ENCODE measurements around the gene ZNF581. TPM values are rescaled to one million over a fixed set of nuclear protein-coding genes. Genes with fewer than 3 reads are reported as not detected.

The ZNF581 gene
- total RNA-seq, 8 experiments from 2014 or later = 18.3 to 34.2 (median 24.9) TPM

DNA sequence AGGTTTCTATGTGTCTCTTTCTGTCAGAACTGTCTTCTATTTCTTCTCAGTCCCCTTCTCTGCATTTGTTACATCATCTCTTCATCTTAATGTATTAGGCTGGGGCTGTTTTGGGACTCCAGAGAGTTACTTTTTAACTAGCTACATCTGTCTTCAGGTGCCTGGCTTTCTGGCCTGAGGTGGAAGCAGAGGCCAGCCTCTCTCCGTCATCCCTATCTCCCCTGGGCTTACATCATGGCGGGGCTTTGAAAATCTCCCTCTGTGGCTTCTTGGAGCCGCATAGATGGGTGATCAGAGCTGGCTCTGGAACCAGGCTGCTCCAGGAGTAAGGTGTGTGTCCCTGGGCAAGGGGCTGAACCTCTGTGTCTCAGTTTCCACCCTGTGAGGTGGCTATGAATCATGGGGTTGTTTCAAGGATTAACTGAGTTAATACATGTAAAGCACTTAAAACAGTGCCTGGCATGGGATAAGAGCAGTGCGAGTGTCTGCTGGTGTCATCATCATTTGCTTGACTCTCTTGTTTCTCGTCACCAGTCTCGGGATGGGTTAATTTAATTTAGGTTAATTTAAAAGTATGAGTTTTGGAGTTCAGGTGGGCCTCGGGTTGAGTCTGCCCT, 33.5 kb downstream of the ZNF581 start:
- Histone ChIP-seq H3K4me3 (peak overlapping the region in 1 of 5 donors; percentile 83), H3K27ac (no peak overlapping the region), H3K4me1 (replicated peaks in 1 of 2) (peaks cover 10 to 20% of the 10 kb centered on the region in 2 donors)
- in situ Hi-C loops (cut with MboI; ENCODE audit: low pct_unique_long_range_greater_than_20kb in 2 of 9, low sequenced_read_pairs in 9 of 9, unreplicated experiment in 9 of 9) = no loop called here
- 40 to 100% (median 86%) methylated on average over 1 to 4 of the region's 7 CpGs; no CpG with 5 or more reads in 4 of the 10 experiments for WGBS, 10 experiments
- no peak for ATAC-seq (replicated peaks in 6 of 8)

DNA sequence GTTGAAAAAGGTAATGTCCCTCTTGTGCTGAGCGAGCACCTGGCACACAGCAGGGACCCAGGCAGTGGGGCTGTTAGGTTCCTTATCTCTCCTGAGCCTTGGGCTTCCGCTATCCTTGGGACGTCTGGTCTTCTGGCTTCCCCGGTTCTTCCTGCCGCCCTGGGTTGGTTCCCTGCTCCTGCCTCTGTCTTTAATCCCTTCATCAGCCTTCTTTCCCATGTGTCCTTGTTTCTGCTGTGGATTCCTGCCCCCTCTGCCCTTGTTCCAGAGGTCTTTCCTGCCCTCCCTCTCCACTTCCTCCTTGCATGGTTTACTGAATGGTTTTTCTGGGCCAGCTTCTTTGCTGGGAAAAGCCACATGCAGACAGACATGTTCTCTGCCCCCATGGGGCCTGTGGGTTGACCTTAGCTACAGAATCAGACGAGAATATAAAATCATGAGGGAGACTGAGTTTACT, 34.2 kb downstream of the ZNF581 start:
- Histone ChIP-seq H3K4me3 (no peak overlapping the region), H3K27ac (no peak overlapping the region), H3K4me1 (replicated peaks in 1 of 2) (peaks cover 10 to 20% of the 10 kb centered on the region in 2 donors)
- ATAC-seq (replicated peaks in 6 of 8) = no peak
- in situ Hi-C loops (cut with MboI; ENCODE audit: low pct_unique_long_range_greater_than_20kb in 2 of 9, low sequenced_read_pairs in 9 of 9, unreplicated experiment in 9 of 9) = no loop called here
- 55 to 100% (median 86%) methylated on average over 1 to 6 of the region's 6 CpGs; no CpG with 5 or more reads in 1 of the 10 experiments for WGBS, 10 experiments

DNA sequence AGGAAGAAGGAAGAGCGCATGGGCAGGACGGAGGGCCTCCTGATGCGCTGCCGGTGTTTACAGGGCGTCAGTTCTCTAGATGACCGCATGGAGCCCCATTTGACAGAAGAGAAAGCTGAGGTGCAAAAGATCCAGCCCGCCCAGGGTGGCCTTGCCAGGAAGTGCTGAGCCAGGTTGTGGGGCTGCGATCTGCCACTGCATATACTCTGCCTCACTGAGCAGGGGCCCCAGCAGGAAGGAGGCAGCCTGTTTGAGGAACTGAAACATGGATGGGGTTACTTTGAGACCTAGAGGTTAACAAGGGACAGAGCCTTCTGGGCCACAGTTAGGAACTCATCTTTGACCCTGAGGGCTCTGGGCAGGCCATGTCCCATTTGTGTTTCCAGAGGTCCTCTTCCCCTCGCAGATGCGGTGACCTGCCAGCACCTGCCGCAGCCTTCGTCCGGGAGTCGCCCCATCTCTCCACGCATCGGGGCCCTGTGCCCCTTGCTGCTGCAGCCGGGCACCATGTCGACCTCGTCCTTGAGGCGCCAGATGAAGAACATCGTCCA, 34.7 kb downstream of the ZNF581 start:
- Histone ChIP-seq H3K4me1 (replicated peaks in 1 of 2) (peaks cover 10 to 20% of the 10 kb centered on the region in 2 donors), H3K4me3 (no peak overlapping the region), H3K27ac (no peak overlapping the region)
- in situ Hi-C loops (cut with MboI; ENCODE audit: low pct_unique_long_range_greater_than_20kb in 2 of 9, low sequenced_read_pairs in 9 of 9, unreplicated experiment in 9 of 9) = no loop called here
- 60 to 100% (median 98%) methylated on average over 1 to 8 of the region's 21 CpGs; no CpG with 5 or more reads in 1 of the 10 experiments for WGBS, 10 experiments
- ATAC-seq (replicated peaks in 6 of 8) = no peak

DNA sequence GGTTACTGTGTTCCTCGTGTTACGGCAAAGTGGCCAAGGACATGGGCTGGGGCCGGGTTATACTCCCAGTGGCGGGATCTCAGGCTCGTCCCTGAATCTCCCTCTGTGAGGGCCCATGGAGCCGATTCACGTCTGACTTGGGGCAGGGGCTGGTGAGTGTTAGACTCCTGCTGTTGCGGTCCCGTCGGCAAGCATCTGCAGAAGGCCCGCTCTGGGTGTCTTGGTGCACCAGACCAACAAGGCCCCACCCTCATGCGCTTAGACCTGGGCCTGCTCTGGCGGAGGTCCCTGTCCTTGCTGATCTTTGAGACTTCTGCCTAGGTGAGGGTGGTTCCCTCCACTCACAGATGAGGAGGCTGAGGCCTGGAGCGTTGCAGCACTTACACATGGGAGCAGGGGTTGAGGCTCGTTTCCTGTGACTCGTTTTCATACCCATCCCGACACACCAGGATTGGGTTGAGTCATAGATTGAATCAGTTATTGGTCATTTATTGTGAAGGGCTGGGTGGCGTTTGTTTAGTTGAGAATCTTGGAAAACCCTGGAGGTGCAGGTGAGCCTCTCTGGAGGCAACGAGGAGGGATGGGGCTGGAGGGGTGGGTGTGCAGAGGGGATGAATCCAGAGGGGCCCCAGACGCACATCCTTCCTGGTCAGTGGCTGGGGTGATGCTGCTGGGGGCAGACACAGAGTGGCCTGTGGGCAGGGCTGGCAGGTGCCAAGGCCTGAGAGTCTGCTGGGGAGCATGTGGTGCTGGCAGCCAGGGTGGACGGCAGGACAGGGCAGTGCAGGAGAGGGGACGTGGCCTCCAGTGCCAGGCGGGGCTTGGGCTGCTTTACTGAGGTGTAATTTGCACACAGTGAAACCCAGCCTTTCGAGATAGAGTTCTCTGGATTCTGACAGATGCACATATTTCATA, 36.2 kb downstream of the ZNF581 start:
- no peak overlapping the region for H3K4me3 ChIP-seq
- ATAC-seq (replicated peaks in 6 of 8) = peak in 1 of 8 experiments; percentile 4
- 0 to 98% (median 84%) methylated on average over 1 to 7 of the region's 24 CpGs; no CpG with 5 or more reads in 4 of the 10 experiments for WGBS, 10 experiments
- in situ Hi-C loops (cut with MboI; ENCODE audit: low pct_unique_long_range_greater_than_20kb in 2 of 9, low sequenced_read_pairs in 9 of 9, unreplicated experiment in 9 of 9) = no loop called here
- H3K4me1 ChIP-seq (replicated peaks in 1 of 2) = peaks cover 10% of the 10 kb centered on the region in 2 donors
- no peak overlapping the region for H3K27ac ChIP-seq

DNA sequence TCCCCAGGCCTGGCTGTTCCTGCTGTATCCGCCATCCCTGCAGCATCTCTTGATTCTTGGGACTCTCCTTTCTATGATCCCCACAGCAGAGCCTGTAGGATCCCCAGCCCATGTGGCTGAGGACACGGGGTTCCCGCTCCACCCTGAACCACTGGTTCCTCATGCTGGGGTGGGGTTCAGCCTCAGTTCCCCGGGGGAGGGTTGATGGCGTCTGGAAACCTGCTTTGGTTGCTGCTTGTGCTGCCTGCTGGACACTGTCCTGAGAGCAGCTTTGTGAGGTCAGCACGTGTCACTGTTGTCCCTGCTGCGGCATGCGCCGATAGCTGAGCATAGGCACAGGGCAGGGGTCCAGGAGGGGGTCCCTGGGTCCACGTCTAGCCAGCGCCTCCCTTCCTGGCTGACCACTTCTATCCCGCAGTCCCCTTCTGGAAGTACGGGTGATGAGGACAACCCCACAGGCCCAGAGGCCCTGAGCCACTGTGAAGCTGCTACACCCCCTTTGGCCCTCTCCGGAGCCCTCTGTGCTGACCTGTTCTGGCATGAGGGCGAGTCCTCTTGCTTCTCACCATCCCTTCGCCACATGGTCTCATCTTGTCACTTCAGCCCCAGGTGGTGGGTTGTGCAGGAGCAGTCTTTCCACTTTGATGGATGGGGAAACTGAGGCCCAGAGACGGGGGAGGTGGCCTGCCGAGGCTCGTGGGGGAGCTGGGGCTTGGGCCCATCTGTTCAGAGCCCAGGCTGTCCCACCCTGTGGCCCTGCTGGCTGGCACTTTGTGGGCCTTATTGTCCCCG, 37.1 kb downstream of the ZNF581 start:
- peak in 4 of 8 experiments; percentile 12 to 22 (median 15) for ATAC-seq (replicated peaks in 6 of 8)
- H3K27ac ChIP-seq = no peak overlapping the region
- WGBS, 10 experiments = 80 to 100% (median 98%) methylated on average over 1 to 11 of the region's 20 CpGs; no CpG with 5 or more reads in 5 of the 10 experiments
- in situ Hi-C loops (cut with MboI; ENCODE audit: low pct_unique_long_range_greater_than_20kb in 2 of 9, low sequenced_read_pairs in 9 of 9, unreplicated experiment in 9 of 9) = no loop called here
- H3K4me1 ChIP-seq (replicated peaks in 1 of 2) = peaks cover 10% of the 10 kb centered on the region in 2 donors
- H3K4me3 ChIP-seq = no peak overlapping the region

DNA sequence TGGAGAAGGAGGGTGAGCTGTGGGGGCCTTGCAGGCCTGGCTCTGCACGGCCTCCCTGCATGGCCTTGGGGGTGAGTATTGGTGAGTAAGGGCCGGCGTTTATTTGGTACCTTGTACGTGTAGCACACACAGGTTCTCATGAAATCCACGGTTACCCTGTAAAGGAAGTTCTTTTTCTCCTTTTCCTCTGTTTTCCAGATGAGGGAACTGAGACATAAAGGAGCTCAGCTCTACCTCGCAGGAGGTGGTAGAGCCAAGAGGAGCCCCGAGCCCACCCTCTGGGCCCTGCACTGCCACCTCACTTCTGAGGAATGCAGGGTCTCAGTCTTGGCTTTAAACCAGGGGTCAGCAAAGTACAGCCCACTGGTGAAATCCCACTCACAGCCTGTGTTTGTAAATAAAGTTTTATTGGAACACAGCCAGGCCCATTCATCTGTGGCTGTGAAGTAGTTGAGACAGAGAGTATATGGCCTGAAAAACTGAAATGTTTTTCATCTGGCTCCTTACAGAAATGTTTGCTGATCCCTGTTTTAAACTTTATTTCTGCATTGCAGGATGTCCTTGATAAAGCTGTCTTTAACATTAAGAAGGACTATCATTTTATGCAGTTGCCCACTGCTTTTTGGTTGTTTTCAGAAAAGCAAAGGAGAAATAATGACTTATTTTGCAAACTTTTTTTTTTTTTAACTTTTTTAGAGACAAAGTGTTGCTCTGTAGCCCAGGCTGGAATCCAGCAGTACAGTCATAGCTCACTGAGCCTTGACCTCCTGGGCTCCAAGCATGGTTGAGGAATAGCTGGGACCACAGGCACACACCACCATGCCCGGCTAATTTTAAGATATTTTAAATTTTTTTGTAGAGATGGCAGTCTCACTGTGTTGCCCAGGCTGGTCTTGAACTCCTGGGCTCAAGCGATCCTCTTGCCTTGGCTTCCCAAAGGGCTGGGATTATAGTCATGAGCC, 38.0 kb downstream of the ZNF581 start:
- no peak overlapping the region for H3K27ac ChIP-seq
- H3K4me1 ChIP-seq (replicated peaks in 1 of 2) = peaks cover 5 to 6% of the 10 kb centered on the region in 2 donors
- ATAC-seq (replicated peaks in 6 of 8) = no peak
- in situ Hi-C loops (cut with MboI; ENCODE audit: low pct_unique_long_range_greater_than_20kb in 2 of 9, low sequenced_read_pairs in 9 of 9, unreplicated experiment in 9 of 9) = no loop called here
- WGBS, 10 experiments = 60 to 100% (median 92%) methylated on average over 1 to 6 of the region's 9 CpGs; no CpG with 5 or more reads in 2 of the 10 experiments
- no peak overlapping the region for H3K4me3 ChIP-seq

DNA sequence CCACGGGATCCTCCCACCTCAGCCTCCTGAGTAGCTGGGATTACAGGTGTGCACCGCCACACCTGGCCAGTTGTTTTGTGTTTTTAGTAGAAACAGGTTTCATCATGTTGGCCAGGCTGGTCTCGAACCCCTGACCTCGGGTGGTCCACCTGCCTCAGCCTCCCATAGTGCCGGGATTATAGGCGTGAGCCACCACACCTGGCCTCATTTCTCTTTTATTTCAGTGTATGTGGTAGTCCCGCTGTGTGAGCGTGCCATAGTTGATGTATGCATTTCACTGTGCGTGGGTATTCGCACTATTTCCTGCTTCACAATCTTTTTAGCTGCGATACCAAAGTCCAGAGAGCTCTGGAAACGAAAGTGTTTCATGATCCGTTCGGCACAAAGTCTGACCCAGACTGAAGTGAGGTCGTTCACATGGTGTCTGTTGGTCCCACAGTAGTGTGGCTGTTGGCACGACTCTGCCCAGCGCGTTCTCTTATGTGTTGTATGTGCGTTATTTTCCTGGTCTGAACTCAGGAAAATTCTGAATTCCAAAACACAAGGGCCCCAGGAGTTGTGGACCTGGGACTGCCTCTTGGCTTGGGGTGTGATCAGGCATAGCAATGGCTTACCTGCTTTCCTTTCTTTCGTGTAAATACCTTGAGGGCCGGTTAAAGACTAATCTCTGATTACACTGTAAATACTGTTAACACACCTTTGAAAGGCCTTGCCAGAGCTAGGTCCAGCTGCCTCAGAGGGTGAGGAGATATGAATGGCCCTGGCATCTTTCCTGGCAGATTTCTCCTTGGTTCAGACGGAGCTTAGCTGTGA, 40.2 kb downstream of the ZNF581 start:
- in situ Hi-C loops (cut with MboI; ENCODE audit: low pct_unique_long_range_greater_than_20kb in 2 of 9, low sequenced_read_pairs in 9 of 9, unreplicated experiment in 9 of 9) = no loop called here
- no peak for ATAC-seq (replicated peaks in 6 of 8)
- WGBS, 10 experiments = 76 to 100% (median 97%) methylated on average over 4 to 15 of the region's 22 CpGs; no CpG with 5 or more reads in 1 of the 10 experiments
- no peak overlapping the region for H3K4me3 ChIP-seq
- no peak overlapping the region for H3K27ac ChIP-seq
- H3K4me1 ChIP-seq (replicated peaks in 1 of 2) = peaks cover 4 to 7% of the 10 kb centered on the region in 2 donors

DNA sequence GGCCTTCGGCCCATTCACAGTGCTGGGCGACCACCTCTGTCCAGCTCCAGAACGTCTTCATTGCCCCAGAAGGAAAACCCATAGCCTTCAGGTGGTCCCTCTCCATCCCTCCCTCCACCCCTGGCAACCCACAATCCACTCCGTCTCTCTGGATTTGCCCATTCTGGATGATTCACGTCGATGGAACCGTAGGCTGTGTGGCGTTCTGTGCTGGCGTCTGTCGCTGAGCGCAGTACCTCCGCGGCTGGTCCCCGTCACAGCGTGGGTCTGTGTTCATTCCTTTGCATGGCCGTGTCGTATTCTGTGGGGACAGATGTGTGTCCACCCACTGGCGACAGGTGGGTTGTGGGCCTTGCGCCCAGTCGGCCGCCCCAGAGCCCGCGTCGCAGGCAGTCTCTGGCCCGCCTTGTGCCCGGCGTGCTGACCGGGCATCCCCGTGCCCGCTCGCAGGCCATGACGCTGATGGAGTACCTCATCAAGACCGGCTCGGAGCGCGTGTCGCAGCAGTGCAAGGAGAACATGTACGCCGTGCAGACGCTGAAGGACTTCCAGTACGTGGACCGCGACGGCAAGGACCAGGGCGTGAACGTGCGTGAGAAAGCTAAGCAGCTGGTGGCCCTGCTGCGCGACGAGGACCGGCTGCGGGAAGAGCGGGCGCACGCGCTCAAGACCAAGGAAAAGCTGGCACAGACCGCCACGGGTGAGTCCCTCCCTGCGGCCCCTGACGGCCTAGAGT, 41.7 kb downstream of the ZNF581 start:
- no peak overlapping the region for H3K27ac ChIP-seq
- ATAC-seq (replicated peaks in 6 of 8) = no peak
- no peak overlapping the region for H3K4me3 ChIP-seq
- WGBS, 10 experiments = 70 to 100% (median 94%) methylated on average over 1 to 30 of the region's 60 CpGs; no CpG with 5 or more reads in 5 of the 10 experiments
- in situ Hi-C loops (cut with MboI; ENCODE audit: low pct_unique_long_range_greater_than_20kb in 2 of 9, low sequenced_read_pairs in 9 of 9, unreplicated experiment in 9 of 9) = no loop called here
- H3K4me1 ChIP-seq (replicated peaks in 1 of 2) = peaks cover 7 to 8% of the 10 kb centered on the region in 2 donors

DNA sequence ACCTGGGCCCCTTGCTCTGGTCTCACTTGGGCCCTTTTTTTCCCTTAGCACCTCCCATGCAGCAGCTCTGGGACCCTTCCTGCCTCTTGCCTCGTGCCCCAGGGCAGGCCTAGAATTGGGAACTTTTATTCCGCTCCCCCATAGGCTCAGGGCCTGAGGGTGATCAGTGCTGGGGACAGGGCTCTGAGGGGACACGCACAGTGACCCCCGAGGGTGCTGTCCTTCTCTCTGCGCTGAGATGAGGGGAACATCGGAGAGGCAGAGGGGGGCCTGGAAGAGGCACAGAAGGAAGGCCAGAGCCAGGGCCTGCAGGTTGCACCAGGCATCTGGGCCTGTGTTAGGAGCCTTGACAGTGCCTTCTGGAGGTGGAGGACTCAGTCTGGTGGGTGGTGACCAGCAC, 42.3 kb downstream of the ZNF581 start:
- Histone ChIP-seq H3K4me1 (replicated peaks in 1 of 2) (peaks cover 7 to 8% of the 10 kb centered on the region in 2 donors), H3K27ac (no peak overlapping the region), H3K4me3 (no peak overlapping the region)
- in situ Hi-C loops (cut with MboI; ENCODE audit: low pct_unique_long_range_greater_than_20kb in 2 of 9, low sequenced_read_pairs in 9 of 9, unreplicated experiment in 9 of 9) = no loop called here
- WGBS, 10 experiments = 80 to 100% (median 100%) methylated on average over 1 to 2 of the region's 6 CpGs; no CpG with 5 or more reads in 6 of the 10 experiments
- ATAC-seq (replicated peaks in 6 of 8) = no peak

DNA sequence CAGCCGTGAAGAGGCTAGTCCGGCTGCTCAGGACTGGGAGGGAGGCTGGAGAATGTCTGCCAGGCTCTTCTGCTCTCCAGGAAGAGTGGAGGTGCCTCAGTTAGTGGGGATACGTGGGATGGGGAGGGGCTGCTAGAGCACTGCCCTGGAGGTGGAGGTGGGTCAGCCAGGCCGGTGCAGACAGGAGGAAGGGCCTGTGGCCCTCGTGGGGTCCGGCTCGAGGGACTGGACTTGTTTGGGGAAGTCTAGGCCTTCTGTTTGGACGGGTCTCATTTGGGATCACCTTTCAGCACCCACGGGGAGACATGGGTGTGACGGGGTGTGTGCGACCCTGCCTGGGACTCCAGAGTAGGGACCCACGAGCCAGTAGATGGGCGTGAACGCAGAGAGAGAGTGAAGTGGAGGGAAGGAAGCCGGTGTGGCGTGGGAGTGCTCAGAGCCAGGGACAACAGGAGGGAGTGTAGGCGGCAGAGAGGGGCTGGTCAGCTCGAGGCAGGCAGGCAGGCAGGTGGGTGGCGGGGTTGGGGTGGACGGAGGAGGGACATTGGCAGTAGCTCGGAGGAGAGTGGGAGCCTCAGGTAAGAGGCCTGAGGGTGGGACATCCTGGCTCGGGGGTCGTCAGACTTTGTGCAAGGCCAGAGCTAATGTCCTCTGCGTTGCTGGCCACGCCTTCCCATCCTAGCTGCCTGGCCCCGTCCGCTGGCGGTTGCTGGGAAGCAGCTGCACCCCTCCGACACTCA, 43.0 kb downstream of the ZNF581 start:
- H3K4me1 ChIP-seq (replicated peaks in 1 of 2) = peaks cover 7 to 8% of the 10 kb centered on the region in 2 donors
- 80 to 100% (median 97%) methylated on average over 2 to 8 of the region's 29 CpGs; no CpG with 5 or more reads in 3 of the 10 experiments for whole genome bisulfite sequencing, 10 experiments
- no peak overlapping the region for H3K27ac ChIP-seq
- in situ Hi-C loops (cut with MboI; ENCODE audit: low pct_unique_long_range_greater_than_20kb in 2 of 9, low sequenced_read_pairs in 9 of 9, unreplicated experiment in 9 of 9) = no loop called here
- ATAC-seq (replicated peaks in 6 of 8) = no peak
- H3K4me3 ChIP-seq = no peak overlapping the region

Measured in motor neuron (in vitro differentiated cells).